Activated CD4-positive, CD25-positive, alpha-beta regulatory T cell (primary cell): ENCODE measurements around the gene SLC28A2.
A peak's percentile ranks its signal among the peaks of the same experiment; 100 is the strongest.
"Not testable (repeated sequence)": the region's sequence is repeated elsewhere in the genome, so short reads cannot be mapped to it uniquely, and the experiment has no call there.

Source experiments
- DNase-seq, 4 experiments: peaks; one replicate each; lab custom pipeline; 2025; lab: John Stamatoyannopoulos, UW

Gene SLC28A2

GRCh38 chr15:45263854-45264253 is 11.8 kb downstream of the SLC28A2 start:
- no peak for DNase-seq

GRCh38 chr15:45265506-45265905 is 13.5 kb downstream of the SLC28A2 start:
- DNase-seq = no peak

- no peak for DNase-seq
Measured at GRCh38 chr15:45268135-45268534, 16.1 kb downstream of the SLC28A2 start.

- no peak for DNase-seq
Measured at GRCh38 chr15:45274636-45275380, 22.8 kb downstream of the SLC28A2 start.

- DNase-seq = no peak
Measured at GRCh38 chr15:45276831-45277230, 24.8 kb downstream of the SLC28A2 start.

- peak; percentile 89 to 93 (median 91) for DNase-seq
Measured at GRCh38 chr15:45279024-45279698, 27.1 kb downstream of the SLC28A2 start.

GRCh38 chr15:45285413-45285812 is 33.4 kb downstream of the SLC28A2 start:
- no peak for DNase-seq

- no peak for DNase-seq
Measured at GRCh38 chr15:45287390-45287956, 35.4 kb downstream of the SLC28A2 start.

GRCh38 chr15:45288947-45289346 is 36.9 kb downstream of the SLC28A2 start:
- DNase-seq = no peak

GRCh38 chr15:45291822-45292582 is 40.0 kb downstream of the SLC28A2 start:
- DNase-seq = no peak

- not testable (repeated sequence) for DNase-seq
Measured at GRCh38 chr15:45293326-45293725, 41.3 kb downstream of the SLC28A2 start.

- not testable (repeated sequence) for DNase-seq
Measured at GRCh38 chr15:45298964-45299378, 46.9 kb downstream of the SLC28A2 start.

GRCh38 chr15:45304711-45305110 is 52.7 kb downstream of the SLC28A2 start:
- no peak for DNase-seq

GRCh38 chr15:45306105-45306504 is 54.1 kb downstream of the SLC28A2 start:
- no peak for DNase-seq

GRCh38 chr15:45307230-45307924 is 55.3 kb downstream of the SLC28A2 start:
- DNase-seq = no peak

- not testable (repeated sequence) for DNase-seq
Measured at GRCh38 chr15:45314117-45314516, 62.1 kb downstream of the SLC28A2 start.

- DNase-seq = no peak
Measured at GRCh38 chr15:45314960-45315359, 62.9 kb downstream of the SLC28A2 start.

GRCh38 chr15:45319472-45320214 is 67.6 kb downstream of the SLC28A2 start:
- DNase-seq = no peak

GRCh38 chr15:45320581-45321205 is 68.7 kb downstream of the SLC28A2 start:
- no peak for DNase-seq

- DNase-seq = no peak
Measured at GRCh38 chr15:45326280-45326679, 74.2 kb downstream of the SLC28A2 start.

GRCh38 chr15:45326741-45327140 is 74.7 kb downstream of the SLC28A2 start:
- no peak for DNase-seq
